BLaER1 treated with 17β-estradiol and CSF1 and Interleukin-3, amounts not matched to agents 10 nM and 100 nM (cell line): ENCODE results near the gene WASHC4.

Experiments used
- H3K27ac ChIP-seq, 11 experiments: shearing (Covaris generic); formaldehyde crosslinking; 2 replicates each; pipeline ENCODE4 v1.8.1; 2022
- H3K27me3 ChIP-seq, 11 experiments: shearing (Covaris generic); formaldehyde crosslinking; 2 replicates each; pipeline ENCODE4 v1.8.1; 2022
- H3K36me3 ChIP-seq, 11 experiments: shearing (Covaris generic); formaldehyde crosslinking; 2 replicates each; pipeline ENCODE4 v1.8.1; 2022
- H3K4me1 ChIP-seq, 10 experiments: shearing (Covaris generic); formaldehyde crosslinking; 2 replicates each; pipeline ENCODE4 v1.8.1; 2022
- H3K4me2 ChIP-seq, 11 experiments: shearing (Covaris generic); formaldehyde crosslinking; 2 replicates each; pipeline ENCODE4 v1.8.1; 2022
- H3K4me3 ChIP-seq, 10 experiments: shearing (Covaris generic); formaldehyde crosslinking; 2 replicates each; pipeline ENCODE4 v1.8.1; 2022
- H3K9ac ChIP-seq, 11 experiments: shearing (Covaris generic); formaldehyde crosslinking; 2 replicates each; pipeline ENCODE4 v1.8.1; 2022
- H3K9me3 ChIP-seq, 11 experiments: shearing (Covaris generic); formaldehyde crosslinking; replicated peaks in 1 of 11; 2 replicates each; pipeline ENCODE4 v1.8.1; 2022
- H4K20me1 ChIP-seq, 11 experiments: shearing (Covaris generic); formaldehyde crosslinking; 2 replicates each; pipeline ENCODE4 v1.8.1; 2022
- Cebpa-rat ChIP-seq, 11 experiments: shearing (Covaris generic); IDR thresholded peaks; 2 replicates each; pipeline ENCODE4 v1.8.1; 2022

Gene WASHC4

DNA sequence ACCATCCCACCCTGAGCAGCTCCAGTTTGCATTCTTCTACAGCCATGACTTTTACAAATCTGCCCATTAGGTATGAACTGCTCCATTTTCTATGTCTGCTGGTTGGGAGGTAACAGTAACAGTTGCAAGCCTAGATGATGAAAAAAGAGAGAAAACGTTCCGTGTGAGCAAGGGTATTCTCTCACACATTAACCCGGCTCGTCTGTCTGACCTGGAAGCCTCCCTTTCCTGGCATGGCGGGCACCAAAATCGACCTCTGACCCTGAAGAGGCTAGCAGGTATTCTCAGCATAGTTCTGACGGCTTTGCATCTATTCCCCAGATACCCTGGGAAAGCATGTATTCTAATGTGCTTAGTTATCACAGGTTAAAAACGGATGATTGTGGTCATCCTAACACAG lies 96.6 kb downstream of the WASHC4 start:
- Histone ChIP-seq H3K4me2 (no peak overlapping the region), H3K4me3 (no peak overlapping the region), H3K4me1 (peaks cover 0 to 16% (median 12%) of the 10 kb centered on the region in 10 experiments; a peak in 13 of 20 replicates), H3K27ac (no peak overlapping the region), H3K9me3 (no peaks in the 10 kb centered on the region), H4K20me1 (peaks cover 0 to 58% (median 0%) of the 10 kb centered on the region in 11 experiments; a peak in 5 of 22 replicates), H3K36me3 (peaks cover 57 to 100% (median 83%) of the 10 kb centered on the region in 11 experiments), H3K27me3 (no peaks in the 10 kb centered on the region), H3K9ac (no peak overlapping the region)
- no peak for TF ChIP-seq Cebpa-rat (IDR thresholded peaks at IDR 0.05)

DNA sequence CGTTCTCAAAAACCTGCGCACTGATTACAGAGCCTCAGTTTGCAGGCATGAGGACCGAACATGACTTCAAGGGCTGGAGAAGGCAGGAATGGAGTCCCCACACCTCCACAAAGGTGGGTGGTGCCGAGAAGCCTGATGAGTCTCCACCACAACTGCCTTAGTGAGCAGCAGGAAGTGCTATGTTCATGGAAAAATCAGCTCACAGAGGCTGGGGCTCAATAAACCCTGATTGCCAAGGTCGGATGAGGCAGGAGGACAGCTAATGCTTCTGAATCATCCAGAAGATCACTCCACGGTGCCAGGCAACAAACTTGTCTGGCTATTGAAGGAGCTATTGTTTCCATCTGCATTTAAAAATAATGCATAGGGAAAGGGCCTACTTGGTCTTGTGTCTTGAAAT lies 97.4 kb downstream of the WASHC4 start:
- peaks cover 0 to 16% (median 12%) of the 10 kb centered on the region in 10 experiments; a peak in 13 of 20 replicates for H3K4me1 ChIP-seq
- no peak overlapping the region for H3K9ac ChIP-seq
- TF ChIP-seq Cebpa-rat (IDR thresholded peaks at IDR 0.05), result no peak
- peaks cover 62 to 100% (median 82%) of the 10 kb centered on the region in 11 experiments for H3K36me3 ChIP-seq
- H4K20me1 ChIP-seq, result peaks cover 0 to 63% (median 0%) of the 10 kb centered on the region in 11 experiments; a peak in 5 of 22 replicates
- H3K9me3 ChIP-seq, result no peaks in the 10 kb centered on the region
- H3K4me3 ChIP-seq, result no peak overlapping the region
- no peak overlapping the region for H3K4me2 ChIP-seq
- no peak overlapping the region for H3K27ac ChIP-seq
- no peaks in the 10 kb centered on the region for H3K27me3 ChIP-seq

DNA sequence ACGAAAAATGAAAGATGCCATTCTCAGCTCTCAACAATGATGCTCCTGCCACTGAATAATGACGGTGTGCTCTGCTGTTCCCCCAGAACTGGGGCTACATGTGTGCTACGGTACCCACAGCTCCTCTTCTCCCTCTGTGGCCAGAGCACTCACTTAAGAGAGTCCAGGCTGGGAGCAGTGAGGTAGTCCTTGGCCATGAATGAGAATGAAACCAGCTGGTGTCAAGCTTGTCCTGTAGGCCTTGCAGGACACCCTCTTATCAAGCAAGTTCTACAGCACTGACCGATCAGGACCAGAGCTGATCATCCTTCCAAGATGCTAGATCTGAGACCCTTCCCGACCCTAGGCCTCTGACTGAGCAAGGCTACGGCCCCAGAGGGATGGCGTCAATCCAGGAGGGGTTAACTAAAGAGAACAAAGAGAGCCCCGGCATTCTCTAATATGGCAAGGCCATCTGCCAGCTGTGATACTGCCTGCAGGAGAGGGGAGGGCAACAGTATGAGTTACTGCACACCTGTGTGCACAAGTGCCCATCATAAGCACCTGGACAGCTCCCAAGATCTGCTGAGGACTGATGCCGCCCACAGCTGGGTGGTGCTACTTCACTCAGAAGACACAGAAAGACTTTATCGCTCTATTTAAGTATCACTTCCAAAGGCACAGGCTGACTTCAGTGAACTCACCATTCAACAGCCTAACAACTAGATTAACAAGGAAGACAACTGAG lies 98.0 kb downstream of the WASHC4 start:
- Histone ChIP-seq H3K4me1 (peaks cover 0 to 16% (median 12%) of the 10 kb centered on the region in 10 experiments; a peak in 13 of 20 replicates), H3K36me3 (peaks cover 62 to 100% (median 78%) of the 10 kb centered on the region in 11 experiments), H3K4me3 (no peak overlapping the region), H3K27ac (no peak overlapping the region), H3K4me2 (no peak overlapping the region), H4K20me1 (peaks cover 0 to 64% (median 0%) of the 10 kb centered on the region in 11 experiments; a peak in 5 of 22 replicates), H3K9ac (no peak overlapping the region), H3K9me3 (no peaks in the 10 kb centered on the region), H3K27me3 (no peaks in the 10 kb centered on the region)
- TF ChIP-seq Cebpa-rat (IDR thresholded peaks at IDR 0.05), result no peak

DNA sequence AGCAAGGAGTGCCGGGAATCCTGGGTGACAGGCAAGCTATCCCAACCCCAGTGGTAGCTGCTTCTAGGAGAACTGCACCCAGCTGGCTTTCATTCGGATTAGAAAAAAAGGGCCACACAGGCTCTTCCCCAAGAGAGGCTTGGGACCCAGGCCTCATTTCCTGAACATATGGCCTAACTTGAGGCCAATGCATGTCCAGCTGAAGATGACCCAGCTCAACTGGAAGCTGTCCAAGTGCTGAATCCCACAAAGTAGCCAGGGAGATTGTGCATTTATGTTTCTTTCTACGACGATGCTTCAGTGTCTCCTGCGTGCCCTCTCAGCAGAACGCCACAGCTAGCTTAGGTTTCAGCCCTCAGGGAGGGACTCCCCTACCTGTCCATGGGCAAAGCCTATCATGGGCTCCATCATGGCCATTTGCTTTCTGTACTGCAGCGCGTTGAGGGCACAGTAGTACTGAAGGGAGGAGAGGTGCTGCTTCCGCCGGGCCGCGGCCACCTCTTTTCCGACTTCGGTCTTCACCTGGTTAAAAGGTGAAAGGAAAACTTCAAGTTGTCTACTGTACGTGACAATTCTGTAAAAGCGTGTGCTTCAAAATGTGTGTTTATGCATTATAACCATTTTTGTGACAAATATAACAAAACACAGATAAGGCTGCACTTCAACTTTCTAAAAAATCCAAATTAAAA lies 99.3 kb downstream of the WASHC4 start:
- Histone ChIP-seq H3K27me3 (no peaks in the 10 kb centered on the region), H4K20me1 (peaks cover 0 to 66% (median 0%) of the 10 kb centered on the region in 11 experiments; a peak in 4 of 22 replicates), H3K4me1 (peaks cover 0 to 14% (median 4%) of the 10 kb centered on the region in 10 experiments; a peak in 12 of 20 replicates), H3K9ac (no peak overlapping the region), H3K9me3 (no peaks in the 10 kb centered on the region), H3K4me2 (no peak overlapping the region), H3K27ac (no peak overlapping the region), H3K36me3 (peaks cover 63 to 100% (median 84%) of the 10 kb centered on the region in 11 experiments), H3K4me3 (no peak overlapping the region)
- no peak for TF ChIP-seq Cebpa-rat (IDR thresholded peaks at IDR 0.05)

DNA sequence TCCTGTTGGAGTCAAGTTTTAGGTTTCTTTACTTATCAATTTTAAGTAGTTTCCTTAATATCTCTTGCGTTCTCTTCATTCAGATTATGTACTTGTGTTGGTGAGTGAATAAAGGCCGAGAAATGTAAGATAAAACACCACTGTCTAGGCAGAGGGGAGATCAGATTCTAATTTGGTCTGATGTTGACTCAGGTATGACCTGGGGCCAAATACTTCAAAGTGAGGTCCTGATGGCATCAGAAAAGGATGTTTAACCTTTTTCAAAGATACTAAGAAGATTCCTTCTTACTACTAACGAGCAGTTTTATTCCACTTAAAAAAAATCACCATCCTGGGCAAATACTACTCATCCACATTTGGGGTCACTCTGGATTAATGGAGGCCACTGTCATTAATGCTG lies 101.6 kb downstream of the WASHC4 start:
- no peak for TF ChIP-seq Cebpa-rat (IDR thresholded peaks at IDR 0.05)
- Histone ChIP-seq H3K27ac (no peak overlapping the region), H3K36me3 (peaks cover 51 to 100% (median 76%) of the 10 kb centered on the region in 11 experiments)

DNA sequence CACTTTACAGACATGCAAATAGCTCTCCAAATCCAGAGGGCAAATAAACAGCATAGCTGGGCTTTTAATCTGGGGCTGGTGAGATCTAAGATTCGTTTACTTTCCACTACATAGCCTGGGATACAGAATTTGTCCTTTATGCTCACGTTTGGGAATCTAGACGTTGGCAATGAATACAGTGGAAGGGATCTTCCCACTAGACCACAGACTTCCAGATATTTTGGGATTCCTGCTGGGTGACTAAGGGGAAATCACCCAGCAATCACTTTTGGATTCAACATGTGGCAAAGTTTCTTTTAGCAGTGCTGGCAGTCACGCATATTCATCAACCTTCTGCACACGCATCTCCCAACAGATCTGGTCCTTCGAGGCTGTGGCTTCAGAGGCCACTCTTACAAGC lies 104.9 kb downstream of the WASHC4 start:
- Histone ChIP-seq H4K20me1 (peaks cover 0 to 40% (median 0%) of the 10 kb centered on the region in 11 experiments; a peak in 3 of 22 replicates), H3K4me3 (no peak overlapping the region), H3K27ac (no peak overlapping the region), H3K4me2 (no peak overlapping the region), H3K9me3 (no peaks in the 10 kb centered on the region), H3K27me3 (no peaks in the 10 kb centered on the region), H3K4me1 (peaks cover 0 to 7% (median 0%) of the 10 kb centered on the region in 10 experiments; a peak in 3 of 20 replicates), H3K9ac (no peak overlapping the region), H3K36me3 (peaks cover 49 to 100% (median 76%) of the 10 kb centered on the region in 11 experiments)
- no peak for TF ChIP-seq Cebpa-rat (IDR thresholded peaks at IDR 0.05)

More for the DNA sequence above, 101.6 kb downstream of the WASHC4 start:
- Histone ChIP-seq H3K4me1 (peaks cover 0 to 7% (median 0%) of the 10 kb centered on the region in 10 experiments; a peak in 3 of 20 replicates), H3K27me3 (no peaks in the 10 kb centered on the region), H3K4me2 (no peak overlapping the region), H3K9ac (no peak overlapping the region), H4K20me1 (peaks cover 0 to 52% (median 0%) of the 10 kb centered on the region in 11 experiments; a peak in 3 of 22 replicates), H3K4me3 (no peak overlapping the region), H3K9me3 (no peaks in the 10 kb centered on the region)

DNA sequence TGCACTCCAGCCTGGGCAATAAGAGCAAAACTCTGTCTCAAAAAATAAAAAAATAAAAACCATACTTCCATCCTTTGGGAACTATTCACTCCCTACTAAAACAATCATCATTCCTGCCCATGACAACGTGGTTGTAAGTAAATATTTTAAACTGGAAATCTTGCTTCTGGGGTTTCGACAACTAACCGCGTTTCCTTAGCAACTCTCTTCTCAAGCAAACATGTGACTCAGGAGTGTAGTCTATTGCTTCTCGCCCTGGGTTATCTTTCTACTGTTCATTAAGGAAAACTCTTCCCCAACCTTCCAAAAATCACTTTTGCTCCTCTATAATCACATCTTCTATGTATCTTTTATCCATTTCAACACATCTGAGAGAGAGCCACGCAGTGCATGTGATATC lies 106.6 kb downstream of the WASHC4 start:
- TF ChIP-seq Cebpa-rat (IDR thresholded peaks at IDR 0.05), result no peak

DNA sequence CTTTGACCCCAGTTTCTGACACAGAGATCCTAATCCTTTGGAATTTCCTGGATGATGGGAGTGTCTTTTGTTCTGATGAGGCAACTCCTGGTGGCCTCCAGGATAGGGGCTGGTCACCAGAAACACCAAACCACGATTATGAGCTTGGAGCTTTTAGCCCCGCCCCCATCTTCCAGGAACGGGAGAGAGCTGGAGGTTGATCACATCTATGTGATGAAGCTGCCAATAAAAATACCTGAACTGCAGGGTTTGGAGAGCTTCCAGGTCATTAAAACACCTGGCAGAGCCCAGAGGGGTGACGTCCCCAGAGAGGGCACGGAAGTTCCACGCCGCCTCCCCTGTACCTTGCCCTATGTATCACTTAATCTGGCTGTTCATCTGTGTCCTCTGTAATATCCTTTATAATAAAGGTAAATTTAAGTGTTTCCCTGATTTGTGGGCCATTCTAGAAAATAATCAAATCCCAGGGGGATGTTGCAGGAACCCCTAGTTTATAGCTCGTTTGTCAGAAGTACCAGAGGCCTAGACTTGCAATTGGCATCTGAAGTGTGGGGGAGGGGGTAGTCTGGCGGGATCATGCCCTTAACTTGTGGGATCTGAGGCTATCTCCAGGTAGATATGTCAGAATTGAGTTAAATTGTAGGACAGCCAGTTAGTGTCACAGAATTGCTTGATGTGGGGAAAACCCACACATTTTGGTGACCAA lies 107.3 kb downstream of the WASHC4 start:
- Histone ChIP-seq H4K20me1 (peaks cover 0 to 41% (median 6%) of the 10 kb centered on the region in 11 experiments; a peak in 9 of 22 replicates), H3K4me3 (no peak overlapping the region), H3K9ac (no peak overlapping the region), H3K27ac (no peak overlapping the region), H3K4me1 (peaks cover 0 to 17% (median 0%) of the 10 kb centered on the region in 10 experiments; a peak in 6 of 20 replicates), H3K4me2 (no peak overlapping the region), H3K27me3 (no peaks in the 10 kb centered on the region), H3K9me3 (no peaks in the 10 kb centered on the region), H3K36me3 (peaks cover 46 to 100% (median 80%) of the 10 kb centered on the region in 11 experiments)
- TF ChIP-seq Cebpa-rat (IDR thresholded peaks at IDR 0.05), result no peak

More for the DNA sequence above, 106.6 kb downstream of the WASHC4 start:
- no peak overlapping the region for H3K4me2 ChIP-seq
- H3K27ac ChIP-seq, result no peak overlapping the region
- H3K9me3 ChIP-seq, result no peaks in the 10 kb centered on the region
- H3K4me1 ChIP-seq, result peaks cover 0 to 17% (median 0%) of the 10 kb centered on the region in 10 experiments; a peak in 5 of 20 replicates
- H3K4me3 ChIP-seq, result no peak overlapping the region
- no peaks in the 10 kb centered on the region for H3K27me3 ChIP-seq
- H3K36me3 ChIP-seq, result peaks cover 44 to 100% (median 80%) of the 10 kb centered on the region in 11 experiments
- H3K9ac ChIP-seq, result no peak overlapping the region
- peaks cover 0 to 40% (median 6%) of the 10 kb centered on the region in 11 experiments; a peak in 8 of 22 replicates for H4K20me1 ChIP-seq
